Astrocyte (in vitro differentiated cells and primary cell): Measurements from ENCODE around the gene RNF227. TPM values are rescaled to one million over a fixed set of nuclear protein-coding genes. Genes with fewer than 3 reads are reported as not detected.

ENCODE experiments used
- DNase-seq: peaks from one replicate; pipeline ENCODE4 v3.0.0-alpha.2; 2010; ENCODE audit warnings: low read depth
- FAIRE-seq: peaks from 2 replicates; lab custom pipeline; 2011; peaks lifted over from hg19 to GRCh38; lab: Jason Lieb, UNC
- H2AFZ ChIP-seq: 2 replicates; pipeline ENCODE4 v1.6.0; 2012; ENCODE audit warnings: low read depth, low read length, inconsistent platforms
- H3K27ac ChIP-seq: 2 replicates; pipeline ENCODE4 v1.5.1; 2011; ENCODE audit warnings: low read depth, low read length, inconsistent platforms
- H3K27me3 ChIP-seq: 2 replicates; pipeline ENCODE4 v1.6.0; 2011; ENCODE audit warnings: low read length, inconsistent platforms; ENCODE audit not compliant: insufficient read depth
- H3K36me3 ChIP-seq: 2 replicates; pipeline ENCODE4 v1.5.1; 2011; ENCODE audit warnings: low read length, inconsistent platforms; ENCODE audit not compliant: insufficient read depth
- H3K4me1 ChIP-seq: 2 replicates; pipeline ENCODE4 v1.5.1; 2011; ENCODE audit warnings: low read length, inconsistent platforms; ENCODE audit not compliant: insufficient read depth
- H3K4me2 ChIP-seq: 2 replicates; pipeline ENCODE4 v1.6.0; 2012; ENCODE audit warnings: low read length, inconsistent platforms
- H3K4me3 ChIP-seq: 2 replicates; pipeline ENCODE4 v1.5.1; 2011; ENCODE audit warnings: low read depth, mild to moderate bottlenecking, low read length, inconsistent platforms; ENCODE audit not compliant: insufficient read depth
- H3K79me2 ChIP-seq: 2 replicates; pipeline ENCODE4 v1.6.0; 2012; ENCODE audit warnings: mild to moderate bottlenecking, low read length, inconsistent platforms; ENCODE audit not compliant: insufficient read depth
- H3K9ac ChIP-seq: 2 replicates; pipeline ENCODE4 v1.6.0; 2012; ENCODE audit warnings: mild to moderate bottlenecking, low read length, inconsistent platforms
- H3K9me3 ChIP-seq: 2 replicates; pipeline ENCODE4 v1.5.1; 2012; ENCODE audit warnings: low read depth, mild to moderate bottlenecking, low read length, inconsistent platforms; ENCODE audit not compliant: insufficient read depth
- H4K20me1 ChIP-seq: 2 replicates; pipeline ENCODE4 v1.6.0; 2012; ENCODE audit warnings: low read length, inconsistent platforms; ENCODE audit not compliant: insufficient read depth
- H3K27ac Mint-ChIP-seq: one replicate; pipeline ENCODE4 v1.8.0; 2021; ENCODE audit warnings: mild to moderate bottlenecking, mixed read lengths; ENCODE audit not compliant: unreplicated experiment
- H3K27me3 Mint-ChIP-seq: one replicate; pipeline ENCODE4 v1.8.0; 2021; ENCODE audit warnings: low read depth, mixed read lengths; ENCODE audit not compliant: unreplicated experiment
- H3K36me3 Mint-ChIP-seq: one replicate; pipeline ENCODE4 v1.8.0; 2021; ENCODE audit warnings: low read depth, mixed read lengths; ENCODE audit not compliant: unreplicated experiment
- H3K4me1 Mint-ChIP-seq: one replicate; pipeline ENCODE4 v1.8.0; 2021; ENCODE audit warnings: low read depth, mixed read lengths; ENCODE audit not compliant: unreplicated experiment
- H3K4me3 Mint-ChIP-seq: one replicate; pipeline ENCODE4 v1.8.0; 2021; ENCODE audit warnings: mild to moderate bottlenecking, moderate library complexity, mixed read lengths; ENCODE audit not compliant: unreplicated experiment
- H3K9me3 Mint-ChIP-seq: one replicate; pipeline ENCODE4 v1.8.0; 2021; ENCODE audit warnings: mild to moderate bottlenecking, mixed read lengths; ENCODE audit not compliant: unreplicated experiment
- EZH2 ChIP-seq: IDR thresholded peaks from 2 replicates; pipeline ENCODE4 v1.6.1; 2012; ENCODE audit warnings: mild to moderate bottlenecking, low read length, inconsistent platforms; ENCODE audit not compliant: insufficient read depth
- total RNA-seq: library from RNA; stranded (reverse); gene quantifications from 2 replicates; pipeline ENCODE4 v1.2.1, GENCODE V29; 2021
- TF ChIP-seq, protein P1 (sequence below): IDR thresholded peaks from 2 replicates; pipeline ENCODE4 v1.5.1; 2011; ENCODE audit warnings: low read depth, mild to moderate bottlenecking, inconsistent platforms, low read length, moderate library complexity; ENCODE audit not compliant: insufficient read depth

RNF227 gene
- total RNA-seq, 1 donor from 2014 or later = 0.54 TPM

DNA sequence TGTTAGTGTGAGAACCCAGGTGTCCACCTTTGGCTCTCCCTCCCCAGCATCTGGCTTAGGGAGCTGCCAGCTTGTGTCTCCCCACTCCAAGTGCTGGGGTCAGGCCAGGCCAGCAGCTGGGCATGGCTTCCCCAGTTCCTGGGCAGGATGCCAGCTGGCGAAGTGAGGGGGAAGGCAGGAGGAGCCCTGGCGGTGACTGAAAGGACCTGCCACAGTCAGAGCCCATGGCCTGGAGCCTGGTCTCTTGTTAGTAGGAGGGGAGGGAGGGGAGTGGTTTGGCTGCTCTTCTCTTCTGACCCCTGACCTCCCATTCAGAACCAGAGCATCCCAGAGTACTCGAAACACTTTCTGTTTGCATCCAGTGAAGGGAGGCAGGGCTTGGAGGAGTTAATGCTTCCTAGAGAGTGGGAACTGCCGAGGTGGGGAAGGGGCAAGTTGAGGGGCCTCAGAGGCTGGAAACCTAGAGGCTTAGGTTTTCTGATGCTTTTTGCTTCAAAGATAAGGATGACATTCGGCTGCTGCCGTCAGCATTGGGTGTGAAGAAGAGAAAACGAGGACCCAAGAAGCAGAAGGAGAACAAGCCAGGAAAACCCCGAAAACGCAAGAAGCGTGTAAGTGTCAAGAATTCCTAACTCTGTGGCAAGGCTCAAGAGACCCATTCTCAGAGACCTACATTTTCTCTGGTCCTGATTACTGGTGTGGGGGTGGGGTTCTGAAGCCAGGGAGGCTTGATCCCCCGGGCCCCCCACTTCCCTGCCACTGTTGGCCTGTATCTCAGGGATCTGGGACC lies 26.7 kb downstream of the RNF227 start:
- peaks cover 33% of the 10 kb centered on the region for H4K20me1 ChIP-seq
- H3K27ac Mint-ChIP-seq = no peak overlapping the region
- H3K9me3 Mint-ChIP-seq = no peaks in the 10 kb centered on the region
- peaks cover 20% of the 10 kb centered on the region for H3K36me3 Mint-ChIP-seq
- peak overlapping the region; percentile 12 for H3K27ac ChIP-seq
- DNase-seq (peak; percentile 68), FAIRE-seq (peak; percentile 17)
- peak overlapping the region; percentile 57 for H3K4me3 Mint-ChIP-seq
- H3K4me2 ChIP-seq = peak overlapping the region; percentile 96
- no peaks in the 10 kb centered on the region for H3K9me3 ChIP-seq
- peak overlapping the region; percentile 15 for H3K4me3 ChIP-seq
- peak overlapping the region; percentile 80 for H3K9ac ChIP-seq
- peaks cover 17% of the 10 kb centered on the region for H3K36me3 ChIP-seq
- H3K79me2 ChIP-seq = peaks cover 38% of the 10 kb centered on the region
- no peak overlapping the region for H2AFZ ChIP-seq
- no peaks in the 10 kb centered on the region for H3K27me3 ChIP-seq
- no peaks in the 10 kb centered on the region for H3K27me3 Mint-ChIP-seq
- peaks cover 32% of the 10 kb centered on the region for H3K4me1 ChIP-seq
- TF ChIP-seq, protein P1, sequence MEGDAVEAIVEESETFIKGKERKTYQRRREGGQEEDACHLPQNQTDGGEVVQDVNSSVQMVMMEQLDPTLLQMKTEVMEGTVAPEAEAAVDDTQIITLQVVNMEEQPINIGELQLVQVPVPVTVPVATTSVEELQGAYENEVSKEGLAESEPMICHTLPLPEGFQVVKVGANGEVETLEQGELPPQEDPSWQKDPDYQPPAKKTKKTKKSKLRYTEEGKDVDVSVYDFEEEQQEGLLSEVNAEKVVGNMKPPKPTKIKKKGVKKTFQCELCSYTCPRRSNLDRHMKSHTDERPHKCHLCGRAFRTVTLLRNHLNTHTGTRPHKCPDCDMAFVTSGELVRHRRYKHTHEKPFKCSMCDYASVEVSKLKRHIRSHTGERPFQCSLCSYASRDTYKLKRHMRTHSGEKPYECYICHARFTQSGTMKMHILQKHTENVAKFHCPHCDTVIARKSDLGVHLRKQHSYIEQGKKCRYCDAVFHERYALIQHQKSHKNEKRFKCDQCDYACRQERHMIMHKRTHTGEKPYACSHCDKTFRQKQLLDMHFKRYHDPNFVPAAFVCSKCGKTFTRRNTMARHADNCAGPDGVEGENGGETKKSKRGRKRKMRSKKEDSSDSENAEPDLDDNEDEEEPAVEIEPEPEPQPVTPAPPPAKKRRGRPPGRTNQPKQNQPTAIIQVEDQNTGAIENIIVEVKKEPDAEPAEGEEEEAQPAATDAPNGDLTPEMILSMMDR = peak; percentile 24
- TF ChIP-seq EZH2 = no peak
- H3K4me1 Mint-ChIP-seq = no peaks in the 10 kb centered on the region

DNA sequence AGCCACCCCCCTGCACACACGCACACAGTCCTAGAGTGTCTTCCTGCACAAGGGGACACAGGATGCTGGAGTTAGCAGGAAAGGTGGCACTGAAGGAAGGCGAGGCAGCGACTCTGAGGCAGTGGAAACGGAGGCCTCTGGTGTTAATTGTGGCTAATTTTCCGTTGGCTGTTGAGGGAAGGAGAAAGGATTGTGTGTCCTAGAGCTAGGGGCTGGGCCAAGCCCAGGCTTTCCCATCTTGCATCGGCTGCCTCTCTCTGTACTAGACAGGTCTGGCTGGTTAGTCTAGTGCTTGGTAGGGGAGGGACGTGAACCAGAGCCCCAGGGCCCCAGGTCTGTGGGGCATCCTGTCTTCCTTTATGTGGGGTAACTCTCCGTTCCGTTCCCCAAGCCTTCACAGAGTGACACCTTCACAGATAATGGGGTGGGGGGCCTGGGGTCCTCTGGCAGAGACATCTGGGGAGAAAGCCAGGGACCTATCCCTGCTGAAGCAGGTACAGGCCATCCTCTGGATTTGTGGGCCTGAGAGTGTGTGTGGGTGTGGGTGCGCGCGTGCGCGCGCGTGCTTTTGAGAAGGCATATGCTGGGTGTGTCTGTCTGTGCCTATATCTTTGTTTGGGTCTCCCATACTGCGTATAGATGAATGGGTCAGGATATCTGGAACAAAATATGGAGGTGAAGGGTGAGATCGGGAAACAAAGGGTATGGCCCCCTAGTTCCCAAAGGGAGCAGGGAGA lies 27.7 kb downstream of the RNF227 start, which contains the start of gene CHD3:
TSS of gene CHD3 (plus strand) at position 606 of the 737 bp plus-strand sequence. CDS start 212 bp downstream, outside the sequence.
- H3K27ac Mint-ChIP-seq = no peak within 1 kb of the TSS
- FAIRE-seq = no peak
- H3K27me3 Mint-ChIP-seq = no peaks in the 10 kb centered on the region
- Histone ChIP-seq H4K20me1 (peaks cover 33% of the 10 kb centered on the region), H3K4me1 (peaks cover 35% of the 10 kb centered on the region), H3K4me3 (peak within 1 kb of the TSS; percentile 59), H3K36me3 (peaks cover 9% of the 10 kb centered on the region), H3K9me3 (no peaks in the 10 kb centered on the region), H3K4me2 (peak within 1 kb of the TSS; percentile 96), H3K79me2 (peaks cover 38% of the 10 kb centered on the region), H3K27ac (peak within 1 kb of the TSS; percentile 79), H3K9ac (peak within 1 kb of the TSS; percentile 80), H3K27me3 (no peaks in the 10 kb centered on the region), H2AFZ (peak within 1 kb of the TSS; percentile 51)
- no peak for TF ChIP-seq EZH2
- TF ChIP-seq, protein P1 = no peak
- no peak for DNase-seq
- H3K36me3 Mint-ChIP-seq = peaks cover 16% of the 10 kb centered on the region
- H3K4me3 Mint-ChIP-seq = peak within 1 kb of the TSS; percentile 57
- no peaks in the 10 kb centered on the region for H3K4me1 Mint-ChIP-seq
- H3K9me3 Mint-ChIP-seq = no peaks in the 10 kb centered on the region
